AG10803 (cell line): ENCODE results near the gene TYW3.
"Not testable (repeated sequence)": the region's sequence is repeated elsewhere in the genome, so short reads cannot be mapped to it uniquely, and the experiment has no call there.

ENCODE experiments used
- DNase-seq: peaks from one replicate; pipeline ENCODE4 v3.0.0; 2010; ENCODE audit warnings: low read depth
- H3K4me3 ChIP-seq: 2 replicates; pipeline ENCODE4 v1.5.1; 2011; ENCODE audit warnings: mild to moderate bottlenecking, low read length, control low read depth
- TF ChIP-seq, protein P1 (sequence below): conservative IDR thresholded peaks from 2 replicates; pipeline ENCODE4 v1.5.1; 2011; ENCODE audit warnings: mild to moderate bottlenecking, low read length, control low read depth, inconsistent platforms

The TYW3 gene

DNA sequence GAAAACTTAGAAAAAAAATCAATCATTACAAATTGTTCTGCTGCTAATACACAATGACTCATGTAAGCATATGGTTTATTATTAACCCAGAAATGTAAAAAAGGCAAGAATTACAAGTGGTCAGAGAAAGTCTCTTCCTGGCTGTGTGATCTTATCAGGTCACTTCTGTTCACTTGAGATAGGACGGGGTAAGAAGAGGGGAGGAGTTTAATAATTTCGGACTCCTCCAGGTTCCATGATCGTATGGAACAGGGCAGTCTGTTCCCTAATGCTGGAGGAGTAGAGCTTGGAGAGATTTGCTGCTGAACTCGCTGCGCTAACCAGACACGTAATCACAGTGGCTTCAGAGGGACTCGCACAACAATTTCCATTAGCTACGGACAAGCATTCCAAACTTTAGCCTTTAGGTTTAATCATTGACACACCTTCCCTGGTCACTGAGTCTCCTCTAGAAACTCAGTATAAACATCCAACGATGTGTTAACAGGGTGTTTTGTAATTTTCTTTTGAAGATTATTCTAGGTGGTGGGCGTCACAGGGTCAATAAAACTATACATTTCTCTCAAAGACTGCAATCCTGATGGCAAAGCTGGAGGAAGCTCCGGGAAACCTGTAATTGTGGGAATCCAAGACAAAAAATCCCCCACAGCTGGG, 1.4 kb upstream of the TYW3 start:
- H3K4me3 ChIP-seq: peak overlapping the region; percentile 0; the same call in 1 of the 2 replicates
- TF ChIP-seq, protein P1, sequence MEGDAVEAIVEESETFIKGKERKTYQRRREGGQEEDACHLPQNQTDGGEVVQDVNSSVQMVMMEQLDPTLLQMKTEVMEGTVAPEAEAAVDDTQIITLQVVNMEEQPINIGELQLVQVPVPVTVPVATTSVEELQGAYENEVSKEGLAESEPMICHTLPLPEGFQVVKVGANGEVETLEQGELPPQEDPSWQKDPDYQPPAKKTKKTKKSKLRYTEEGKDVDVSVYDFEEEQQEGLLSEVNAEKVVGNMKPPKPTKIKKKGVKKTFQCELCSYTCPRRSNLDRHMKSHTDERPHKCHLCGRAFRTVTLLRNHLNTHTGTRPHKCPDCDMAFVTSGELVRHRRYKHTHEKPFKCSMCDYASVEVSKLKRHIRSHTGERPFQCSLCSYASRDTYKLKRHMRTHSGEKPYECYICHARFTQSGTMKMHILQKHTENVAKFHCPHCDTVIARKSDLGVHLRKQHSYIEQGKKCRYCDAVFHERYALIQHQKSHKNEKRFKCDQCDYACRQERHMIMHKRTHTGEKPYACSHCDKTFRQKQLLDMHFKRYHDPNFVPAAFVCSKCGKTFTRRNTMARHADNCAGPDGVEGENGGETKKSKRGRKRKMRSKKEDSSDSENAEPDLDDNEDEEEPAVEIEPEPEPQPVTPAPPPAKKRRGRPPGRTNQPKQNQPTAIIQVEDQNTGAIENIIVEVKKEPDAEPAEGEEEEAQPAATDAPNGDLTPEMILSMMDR: no peak
- no peak for DNase-seq

- DNase-seq: not testable (repeated sequence)
- H3K4me3 ChIP-seq: peak overlapping the region; percentile 96
Observed at GRCh38 chr1:74732071-74732946, 643 bp upstream of the TYW3 start.

DNA sequence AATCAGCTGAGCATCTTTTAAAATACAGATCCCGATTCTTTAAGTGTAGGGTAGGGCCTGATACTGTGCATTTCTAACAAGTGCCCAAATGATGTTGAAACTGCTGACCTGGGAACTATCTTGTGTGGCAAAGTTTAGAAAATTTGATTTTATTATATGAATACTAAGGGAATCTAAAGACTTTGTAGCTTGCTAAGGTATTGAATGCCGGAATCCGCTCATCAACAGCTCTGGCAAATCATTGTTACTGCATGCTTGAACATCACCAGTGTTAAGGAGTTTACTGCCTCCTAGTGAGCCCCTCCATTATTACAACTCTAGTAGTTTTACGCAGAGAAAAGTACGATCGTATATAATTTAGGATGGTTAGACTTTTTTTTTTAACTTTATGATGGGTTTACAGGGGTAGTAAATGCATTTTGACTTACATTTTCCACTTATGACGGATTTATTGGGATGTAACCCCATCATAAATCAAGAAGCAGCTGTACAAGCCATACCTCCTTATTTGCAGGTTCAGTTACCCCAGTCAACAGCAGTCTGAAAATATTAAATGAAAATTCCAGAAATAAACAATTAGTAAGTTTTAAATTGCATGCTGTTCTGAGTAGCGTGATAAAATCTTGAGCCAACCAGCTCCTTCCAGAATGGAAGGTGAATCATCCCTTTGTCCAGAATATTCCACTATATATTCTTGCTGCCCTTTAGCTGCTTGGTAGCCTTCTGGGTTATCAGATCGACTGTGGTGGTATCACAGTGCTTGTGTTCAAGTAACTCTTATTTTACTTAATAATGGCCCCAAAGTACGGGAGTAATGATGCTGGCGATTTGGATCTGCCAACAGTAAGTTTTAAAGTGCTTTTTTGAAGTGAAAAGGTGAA, 892 bp downstream of the TYW3 start:
- TF ChIP-seq, protein P1: peak; percentile 86
- DNase-seq: peak; percentile 76
- peak overlapping the region; percentile 96 for H3K4me3 ChIP-seq

DNA sequence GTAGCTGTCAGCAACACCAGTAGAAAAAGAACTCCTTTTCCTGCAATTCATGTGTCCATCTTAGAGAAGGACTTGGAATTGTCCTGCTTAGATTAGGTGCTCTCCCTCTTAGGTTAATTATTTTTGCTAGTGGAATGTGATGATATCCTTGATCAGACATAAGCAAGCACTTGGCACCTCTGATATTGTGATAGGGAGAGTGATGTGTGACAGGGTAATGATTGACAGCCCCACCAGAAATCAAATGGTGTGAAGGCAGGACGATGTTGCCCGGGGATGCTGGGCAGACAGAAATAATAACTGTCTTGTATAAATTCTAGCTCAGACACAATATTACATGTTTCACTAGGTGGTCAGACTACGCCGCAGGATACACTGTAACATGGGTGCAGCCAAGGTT, 4.4 kb downstream of the TYW3 start:
- DNase-seq: no peak

DNA sequence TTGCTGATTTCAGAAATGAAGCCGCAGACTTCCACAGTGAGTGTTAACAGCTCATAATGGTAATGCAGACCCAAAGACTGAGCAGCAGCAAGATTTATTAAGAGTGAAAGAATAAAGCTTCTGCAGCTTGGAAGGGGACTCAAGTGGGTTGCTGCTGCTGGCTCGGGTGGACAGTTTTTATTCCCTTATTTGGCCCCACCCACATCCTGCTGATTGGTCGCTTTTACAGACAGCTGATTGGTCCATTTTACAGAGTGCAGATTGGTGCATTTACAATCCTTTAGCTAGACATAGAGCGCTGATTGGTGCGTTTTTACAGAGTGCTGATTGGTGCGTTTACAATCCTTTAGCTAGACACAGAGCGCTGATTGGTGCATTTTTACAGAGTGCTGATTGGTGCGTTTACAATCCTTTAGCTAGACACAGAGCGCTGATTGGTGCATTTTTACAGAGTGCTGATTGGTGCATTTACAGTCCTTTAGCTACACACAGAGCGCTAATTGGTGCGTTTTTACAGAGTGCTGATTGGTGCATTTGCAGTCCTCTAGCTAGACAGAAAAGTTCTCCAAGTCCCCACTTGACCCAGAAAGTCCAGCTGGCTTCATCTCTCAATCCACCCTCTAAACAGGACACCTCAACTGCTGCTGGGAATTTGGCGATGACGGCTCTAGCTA, 7.5 kb downstream of the TYW3 start:
- DNase-seq: not testable (repeated sequence)

More for the DNA sequence above, 4.4 kb downstream of the TYW3 start:
- TF ChIP-seq, protein P1: no peak
- no peak overlapping the region for H3K4me3 ChIP-seq

DNA sequence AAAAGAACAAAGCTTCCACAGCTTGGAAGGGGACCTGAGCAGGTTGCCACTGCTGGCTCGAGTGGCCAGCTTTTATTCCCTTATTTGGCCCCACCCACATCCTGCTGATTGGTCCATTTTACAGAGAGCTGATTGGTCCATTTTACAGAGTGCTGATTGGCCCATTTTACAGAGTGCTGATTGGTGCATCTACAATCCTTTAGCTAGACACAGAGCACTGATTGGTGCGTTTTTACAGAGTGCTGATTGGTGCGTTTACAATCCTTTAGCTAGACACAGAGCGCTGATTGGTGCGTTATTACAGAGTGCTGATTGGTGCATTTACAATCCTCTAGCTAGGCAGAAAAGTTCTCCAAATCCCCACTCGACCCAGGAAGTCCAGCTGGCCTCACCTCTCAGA, 12.3 kb downstream of the TYW3 start:
- not testable (repeated sequence) for DNase-seq, H3K4me3 ChIP-seq

More for the DNA sequence above, 7.5 kb downstream of the TYW3 start:
- not testable (repeated sequence) for H3K4me3 ChIP-seq

DNA sequence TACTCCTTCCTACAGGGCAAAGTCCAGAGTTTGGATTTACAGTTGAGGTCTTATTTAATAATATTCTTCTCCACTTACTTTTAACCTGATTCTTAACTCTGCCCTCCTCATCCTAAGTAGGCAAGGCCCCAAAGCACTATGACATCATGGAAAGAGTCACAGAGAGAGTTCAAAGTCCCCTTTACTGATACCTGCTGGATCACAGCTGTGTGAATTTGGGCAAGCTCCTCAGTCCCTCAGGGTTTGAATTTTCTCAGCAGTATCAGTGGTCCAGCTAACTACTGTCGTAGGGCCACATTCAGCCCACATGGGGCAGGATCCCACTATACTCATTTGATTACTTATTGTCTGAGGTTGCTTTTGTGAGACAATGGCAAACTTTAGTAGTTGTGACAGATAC, 16.0 kb downstream of the TYW3 start:
- TF ChIP-seq, protein P1: no peak
- DNase-seq: no peak

DNA sequence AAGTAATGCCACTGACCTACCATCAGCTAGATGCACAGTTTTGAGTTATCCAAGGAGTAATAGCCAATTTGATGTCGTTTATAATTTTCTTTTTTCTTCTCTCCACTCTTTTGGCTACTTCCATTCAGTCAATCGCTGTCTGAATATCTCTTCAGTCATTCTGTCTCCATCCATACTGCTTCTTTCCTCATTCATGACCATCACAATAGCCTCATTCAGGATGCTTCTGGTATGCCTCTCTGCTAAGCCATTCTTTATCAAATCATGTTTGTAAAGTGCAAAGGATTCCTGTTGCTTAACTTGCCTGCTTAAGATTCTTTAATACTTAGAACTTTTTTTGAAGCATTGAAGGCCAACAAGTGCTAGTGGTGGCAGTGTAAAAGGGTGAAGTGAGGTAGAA, 20.2 kb downstream of the TYW3 start:
- DNase-seq: no peak
- H3K4me3 ChIP-seq: no peak overlapping the region
- TF ChIP-seq, protein P1: no peak

More for the DNA sequence above, 16.0 kb downstream of the TYW3 start:
- H3K4me3 ChIP-seq: no peak overlapping the region
